ENCODE results near the gene IL20RB. TPM values are rescaled to one million over a fixed set of nuclear protein-coding genes. Genes with fewer than 3 reads are reported as not detected.
A peak's percentile ranks its signal among the peaks of the same experiment; 100 is the strongest.

The IL20RB gene
- 15.2 TPM for total RNA-seq

GRCh38 chr3:136957751-136958288, at the start of gene IL20RB:
Gene IL20RB, plus strand, starts transcription at chr3:136957983. Its CDS starts 131 bp downstream, at chr3:136958114.
- ATAC-seq = peak; percentile 91
- intact Hi-C loops (cut with DNase I) = no loop called here
- DNase-seq (ENCODE audit: low spot score) = no peak

DNA sequence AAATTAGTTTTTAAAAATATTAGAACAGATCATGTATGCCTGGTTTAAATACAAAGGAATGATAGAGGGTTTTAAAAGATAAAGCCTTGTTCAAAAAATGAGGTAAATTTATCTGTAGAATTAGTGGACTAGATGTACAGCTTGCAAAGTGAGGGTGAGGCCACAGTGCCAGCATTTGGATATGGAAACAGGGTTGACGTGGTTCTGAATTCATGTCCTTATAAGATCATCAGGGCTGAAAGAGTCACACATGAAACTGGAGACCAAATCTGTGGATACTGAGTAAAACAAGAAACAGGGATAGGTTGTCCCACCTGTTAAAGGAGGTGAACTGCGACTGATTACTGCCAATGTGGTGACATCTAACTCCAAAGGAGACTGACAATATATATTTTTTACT, 49.5 kb upstream of the IL20RB start:
- no peak for DNase-seq (ENCODE audit: low spot score)
- ATAC-seq = no peak
- intact Hi-C loops (cut with DNase I) = no loop called here

- ATAC-seq = no peak
- intact Hi-C loops (cut with DNase I) = no loop called here
- no peak for DNase-seq (ENCODE audit: low spot score)
Measured at GRCh38 chr3:136909187-136909586, 48.6 kb upstream of the IL20RB start.

- ATAC-seq (no peak), DNase-seq (ENCODE audit: low spot score) (no peak)
- intact Hi-C loops (cut with DNase I) = no loop called here
Measured at GRCh38 chr3:136910697-136911096, 47.1 kb upstream of the IL20RB start.

GRCh38 chr3:136913168-136913567, 44.6 kb upstream of the IL20RB start:
- intact Hi-C loops (cut with DNase I) = no loop called here
- ATAC-seq = no peak
- DNase-seq (ENCODE audit: low spot score) = no peak

DNA sequence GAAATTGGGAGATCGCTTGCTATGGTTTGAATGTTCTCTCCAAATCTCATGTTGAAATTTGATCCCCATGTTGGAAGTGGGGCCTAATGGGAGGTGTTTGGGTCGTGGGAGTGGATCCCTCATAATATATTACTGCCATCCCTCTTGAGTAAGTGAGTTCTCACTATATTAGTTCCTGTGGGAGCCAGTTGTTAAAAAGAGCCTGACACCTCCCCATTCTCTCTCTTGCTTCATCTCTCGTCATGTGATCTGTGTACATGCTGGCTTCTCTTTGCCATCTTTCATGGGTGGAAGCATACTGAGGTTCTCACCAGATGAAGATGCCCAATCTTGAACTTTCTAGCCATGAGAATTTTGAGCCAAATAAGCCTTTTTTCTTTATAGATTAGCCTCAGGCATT, 43.0 kb upstream of the IL20RB start:
- intact Hi-C loops (cut with DNase I) = no loop called here
- ATAC-seq (no peak), DNase-seq (ENCODE audit: low spot score) (no peak)

- intact Hi-C loops (cut with DNase I) = no loop called here
- DNase-seq (ENCODE audit: low spot score) (no peak), ATAC-seq (no peak)
Measured at GRCh38 chr3:136916223-136916622, 41.6 kb upstream of the IL20RB start.

- intact Hi-C loops (cut with DNase I) = no loop called here
- DNase-seq (ENCODE audit: low spot score) (no peak), ATAC-seq (no peak)
Measured at GRCh38 chr3:136919799-136920580, 37.8 kb upstream of the IL20RB start.

- intact Hi-C loops (cut with DNase I) = no loop called here
- DNase-seq (ENCODE audit: low spot score) (no peak), ATAC-seq (no peak)
Measured at GRCh38 chr3:136920904-136921611, 36.7 kb upstream of the IL20RB start.

DNA sequence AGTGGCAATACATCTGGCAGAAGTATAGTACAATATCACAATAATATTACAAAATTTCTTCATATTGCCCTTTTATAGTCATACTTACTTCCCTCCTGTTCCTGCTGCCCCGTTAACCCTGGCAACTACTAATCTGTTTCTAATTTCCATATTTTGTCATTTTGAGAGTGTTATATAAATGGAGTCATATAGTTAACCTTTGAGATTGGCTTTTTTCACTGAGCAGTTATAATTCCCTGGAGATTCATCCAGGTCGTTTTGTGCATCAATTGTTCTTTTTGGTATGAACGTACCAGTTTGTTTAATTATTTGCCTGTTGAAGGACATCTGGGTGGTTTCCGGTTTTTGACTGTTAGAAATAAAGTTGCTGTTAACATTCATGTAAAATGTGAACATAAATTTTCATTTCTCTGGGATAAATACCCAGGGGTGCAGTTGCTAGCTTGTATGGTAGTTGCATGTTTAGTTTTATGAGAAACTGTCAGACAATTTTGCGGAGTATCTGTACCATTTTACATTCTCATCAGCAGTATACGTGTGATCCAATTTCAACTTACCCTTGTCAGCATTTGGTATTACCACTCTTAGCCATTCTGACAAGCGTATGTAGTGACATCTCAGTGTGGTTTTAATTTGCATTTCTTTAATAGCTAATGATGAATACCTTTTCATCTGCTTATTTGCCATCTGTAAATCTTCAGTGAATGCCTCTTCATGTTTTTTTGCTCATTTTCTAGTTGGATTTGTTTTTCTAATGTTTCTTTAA, 32.2 kb upstream of the IL20RB start:
- intact Hi-C loops (cut with DNase I) = no loop called here
- ATAC-seq (peak; percentile 48), DNase-seq (ENCODE audit: low spot score) (no peak)

- intact Hi-C loops (cut with DNase I) = no loop called here
- no peak for ATAC-seq
- DNase-seq (ENCODE audit: low spot score) = no peak
Measured at GRCh38 chr3:136928240-136928639, 29.5 kb upstream of the IL20RB start.

GRCh38 chr3:136929977-136930670, 27.7 kb upstream of the IL20RB start:
- DNase-seq (ENCODE audit: low spot score) = peak; percentile 77
- ATAC-seq = peak; percentile 93
- intact Hi-C loops (cut with DNase I) = no loop called here

GRCh38 chr3:136931606-136932005, 26.2 kb upstream of the IL20RB start:
- no peak for DNase-seq (ENCODE audit: low spot score)
- no peak for ATAC-seq
- intact Hi-C loops (cut with DNase I) = no loop called here

DNA sequence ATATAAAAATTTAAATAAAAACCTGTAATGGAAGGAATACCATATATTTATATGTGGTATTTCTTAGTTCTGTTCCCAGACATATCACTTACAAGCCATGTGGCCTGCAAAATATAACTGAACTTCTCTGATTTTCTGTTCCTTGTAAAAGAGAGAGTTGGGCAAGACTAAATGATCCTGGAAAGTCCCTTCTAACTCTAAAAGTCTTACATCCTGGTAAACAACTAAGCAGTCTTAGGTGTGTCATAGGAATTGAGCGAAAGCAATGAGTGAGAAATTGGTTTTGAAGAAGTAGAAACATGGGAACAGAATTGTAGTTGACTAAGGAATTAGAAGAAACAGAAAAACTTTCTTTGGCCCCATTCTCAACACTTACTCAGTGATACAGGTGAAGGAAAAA, 25.3 kb upstream of the IL20RB start:
- intact Hi-C loops (cut with DNase I) = no loop called here
- DNase-seq (ENCODE audit: low spot score) (no peak), ATAC-seq (no peak)

DNA sequence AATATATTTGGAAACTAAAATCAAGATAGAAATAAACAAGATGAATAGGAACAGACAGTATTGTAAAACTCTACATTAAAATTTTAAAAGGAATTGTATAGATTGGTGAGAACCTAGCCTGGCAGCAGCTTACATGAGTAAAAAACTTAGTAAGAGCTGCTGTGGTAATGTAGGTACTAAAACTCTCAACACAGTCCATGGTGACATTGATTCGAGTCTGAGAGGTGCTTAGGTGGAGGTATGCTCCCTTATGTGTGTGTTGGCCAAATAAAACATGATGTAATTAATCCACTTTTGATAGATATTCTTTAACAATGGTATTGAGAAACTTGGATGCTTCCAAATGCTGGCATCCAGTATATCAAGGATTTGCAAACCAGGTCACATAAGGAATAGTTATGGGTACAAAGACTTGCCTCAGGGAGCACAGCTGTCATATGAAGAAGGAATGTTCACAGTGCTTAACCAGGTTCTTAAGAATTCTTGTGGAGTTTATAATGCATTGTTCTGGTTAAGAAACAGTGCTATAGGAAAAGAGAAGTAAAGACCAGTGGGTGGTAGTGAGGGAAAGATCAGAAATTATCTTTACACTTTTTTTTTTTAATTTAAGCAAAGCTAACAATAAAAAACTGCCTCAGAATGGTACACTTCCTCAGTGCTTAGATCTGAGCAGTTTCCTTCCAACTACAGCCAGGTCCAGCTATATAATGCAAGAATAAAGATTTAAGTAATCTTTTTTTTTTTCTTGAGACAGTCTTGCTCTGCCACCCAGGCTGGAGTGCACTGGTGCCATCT, 24.6 kb upstream of the IL20RB start:
- ATAC-seq = no peak
- intact Hi-C loops (cut with DNase I) = no loop called here
- DNase-seq (ENCODE audit: low spot score) = no peak

GRCh38 chr3:136937175-136937574, 20.6 kb upstream of the IL20RB start:
- ATAC-seq (no peak), DNase-seq (ENCODE audit: low spot score) (no peak)
- intact Hi-C loops (cut with DNase I) = no loop called here

DNA sequence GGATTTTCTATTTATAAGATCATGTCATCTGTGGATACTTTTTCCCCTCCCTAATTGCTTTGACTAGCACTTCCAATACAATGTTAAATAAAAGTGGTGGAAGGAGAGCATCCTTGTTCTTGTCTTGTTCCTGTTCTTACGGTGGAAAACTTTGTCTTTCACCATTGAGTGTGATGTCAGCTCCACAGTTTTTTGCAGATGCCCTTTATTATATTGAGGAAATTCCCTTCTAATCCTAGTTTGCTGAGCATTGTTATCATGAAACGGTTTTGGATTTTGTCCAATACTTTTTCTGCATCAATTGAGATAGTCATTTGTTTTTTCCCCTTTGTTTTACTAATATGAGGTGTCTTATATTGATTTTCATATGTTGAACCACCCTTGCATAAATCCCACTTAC, 19.9 kb upstream of the IL20RB start:
- intact Hi-C loops (cut with DNase I) = no loop called here
- no peak for DNase-seq (ENCODE audit: low spot score)
- ATAC-seq = no peak

- ATAC-seq = no peak
- intact Hi-C loops (cut with DNase I) = no loop called here
- no peak for DNase-seq (ENCODE audit: low spot score)
Measured at GRCh38 chr3:136938334-136938733, 19.4 kb upstream of the IL20RB start.
